Erythroblast (primary cell): Measurements from ENCODE around the gene LRCOL1.

Source experiments
- GATA1 ChIP-seq: IDR thresholded peaks from 2 replicates; pipeline ENCODE4 v1.6.1; 2011; ENCODE audit warnings: low read depth, mild to moderate bottlenecking, control low read depth, low read length, moderate library complexity
- POLR2A ChIP-seq: IDR thresholded peaks from 2 replicates; pipeline ENCODE4 v1.6.1; 2011; ENCODE audit warnings: mild to moderate bottlenecking, low read length

GRCh38 chr12:132576701-132577100 is 33.7 kb downstream of the LRCOL1 start:
- TF ChIP-seq POLR2A: no peak
- TF ChIP-seq GATA1: no peak
